Measurements from ENCODE around the gene ADAMTSL3.

Gene ADAMTSL3

DNA sequence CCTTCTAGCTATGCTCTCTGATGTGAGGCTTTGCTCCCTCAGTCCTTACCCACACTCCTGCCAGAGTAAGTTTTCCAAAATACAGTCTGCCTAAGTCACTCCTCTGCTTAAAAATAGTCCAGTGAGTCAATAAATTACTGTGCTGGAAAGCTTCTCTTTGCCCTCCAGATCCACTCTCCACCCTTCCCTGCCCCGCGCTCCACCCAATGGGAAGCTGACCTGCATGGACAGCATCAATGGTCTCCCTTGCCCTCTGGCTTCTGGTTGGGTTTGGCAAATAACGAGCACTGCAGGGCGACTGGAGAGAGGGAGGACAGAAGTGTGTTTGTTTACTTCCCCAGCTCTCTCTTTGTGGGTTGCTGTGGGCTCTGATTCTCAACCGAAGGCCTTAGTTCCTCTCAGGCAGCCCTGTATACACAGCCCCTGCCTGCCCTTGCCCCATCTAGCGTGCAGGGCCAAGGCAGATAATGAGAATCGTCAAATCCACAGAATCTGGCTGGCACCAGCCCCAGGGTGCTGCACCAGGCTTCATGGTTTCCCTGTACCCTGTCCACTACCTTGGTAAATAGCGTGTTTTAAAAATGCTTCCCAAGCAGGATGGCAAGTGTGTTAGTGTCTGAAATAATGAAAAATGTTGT, 110.4 kb downstream of the ADAMTSL3 start:
- DNase-seq: no peak

DNA sequence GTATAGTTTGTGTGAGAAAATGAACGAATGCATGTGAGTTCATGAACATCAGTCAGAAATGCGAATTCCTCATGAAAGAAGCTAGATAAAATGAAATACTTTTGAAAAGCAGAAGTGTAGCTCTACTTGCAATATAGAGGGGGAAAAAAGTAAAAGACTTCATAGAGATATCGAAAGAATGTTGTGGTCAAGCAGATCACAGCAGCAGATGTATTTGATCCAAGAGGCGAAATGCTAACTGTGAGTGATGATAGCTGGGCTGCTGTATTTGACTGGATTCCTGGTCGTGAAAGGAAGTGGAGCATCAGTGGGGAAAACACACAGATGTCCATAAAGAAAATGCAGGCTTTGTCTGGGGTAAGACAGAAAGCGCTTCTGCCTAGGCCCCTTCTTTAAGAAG, 112.4 kb downstream of the ADAMTSL3 start:
- no peak for DNase-seq

DNA sequence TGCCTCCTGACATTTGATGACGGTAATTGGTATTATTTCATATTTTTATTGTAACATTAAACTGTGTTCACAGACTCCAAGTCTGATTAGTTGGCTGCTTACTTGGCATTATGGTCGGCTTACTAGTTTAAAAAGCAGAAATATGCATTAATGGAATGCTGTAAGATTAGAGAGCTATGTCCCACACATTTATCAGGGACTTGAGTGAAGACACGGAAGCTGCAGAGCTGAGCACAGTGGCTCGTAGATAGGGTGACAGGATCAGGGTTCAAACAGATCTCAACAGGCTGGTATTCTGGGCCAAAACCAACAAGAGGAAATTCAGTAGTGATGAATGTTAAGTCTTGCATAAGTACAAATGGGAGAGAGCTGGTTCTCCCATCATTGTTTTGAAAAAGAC, 113.8 kb downstream of the ADAMTSL3 start:
- DNase-seq: no peak

DNA sequence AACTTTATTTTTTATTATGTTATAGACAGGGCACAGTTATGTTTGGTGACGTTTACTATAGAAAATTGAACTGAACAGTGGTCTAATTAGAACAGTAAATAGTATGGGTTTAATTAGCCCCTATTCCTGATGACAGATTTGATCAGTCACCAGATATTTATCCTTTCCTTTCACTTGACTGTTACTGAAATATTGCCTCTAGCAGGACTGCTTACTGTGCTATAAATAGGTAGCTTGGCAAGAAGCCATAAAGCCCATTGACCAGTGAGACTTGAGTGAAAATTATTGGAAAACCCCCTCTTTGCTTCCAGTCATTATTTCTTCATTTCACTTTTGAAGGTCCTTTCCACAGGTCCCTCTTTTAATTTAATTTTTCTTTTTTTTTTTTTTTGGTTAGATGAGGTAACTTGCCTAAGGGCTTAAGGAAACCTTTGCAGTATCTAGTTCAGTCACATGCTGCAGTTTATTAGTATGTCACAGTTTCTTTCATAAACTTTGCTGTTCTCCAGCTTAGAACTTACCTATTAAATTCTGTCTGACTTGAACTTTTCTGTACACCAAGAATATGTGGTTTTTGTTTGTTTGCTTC, 115.6 kb downstream of the ADAMTSL3 start:
- no peak for DNase-seq

DNA sequence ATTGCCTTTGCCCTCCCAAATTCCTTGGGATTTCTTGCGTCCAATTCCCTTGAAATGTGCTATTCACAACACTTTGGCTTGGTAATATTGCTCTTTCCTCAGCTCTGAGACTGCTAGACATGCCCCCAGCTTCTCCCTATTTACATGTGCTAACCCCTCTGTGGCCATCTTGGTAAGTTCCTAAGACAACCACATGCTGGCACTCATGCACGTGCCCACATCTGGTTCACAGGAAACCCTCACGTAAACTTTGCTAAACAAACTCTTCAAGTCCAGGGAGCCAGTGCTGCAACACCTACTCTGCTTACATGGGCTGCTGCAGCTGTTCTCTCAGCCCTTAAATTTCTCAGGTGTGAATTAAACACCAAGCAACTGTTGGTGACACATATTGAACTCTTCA, 121.8 kb downstream of the ADAMTSL3 start:
- DNase-seq: no peak

DNA sequence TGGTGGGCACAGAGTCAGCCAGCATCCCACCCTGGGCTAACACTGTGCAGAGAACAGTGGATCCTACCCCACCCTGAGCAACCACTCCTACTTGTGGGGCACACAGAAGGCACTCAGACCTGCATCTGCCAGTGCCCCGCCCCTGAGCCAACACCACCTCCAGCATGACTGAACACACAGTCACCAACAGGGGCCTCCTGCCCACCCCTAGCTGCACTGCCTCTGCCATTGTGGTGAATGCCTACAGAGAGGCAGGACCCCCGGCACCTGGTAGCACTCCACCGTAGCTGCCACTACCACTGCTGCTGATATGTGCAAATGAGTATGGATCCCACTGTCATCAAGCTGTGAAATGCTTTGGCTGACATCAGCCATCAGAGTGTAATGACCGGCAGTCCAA, 123.1 kb downstream of the ADAMTSL3 start:
- DNase-seq: no peak

DNA sequence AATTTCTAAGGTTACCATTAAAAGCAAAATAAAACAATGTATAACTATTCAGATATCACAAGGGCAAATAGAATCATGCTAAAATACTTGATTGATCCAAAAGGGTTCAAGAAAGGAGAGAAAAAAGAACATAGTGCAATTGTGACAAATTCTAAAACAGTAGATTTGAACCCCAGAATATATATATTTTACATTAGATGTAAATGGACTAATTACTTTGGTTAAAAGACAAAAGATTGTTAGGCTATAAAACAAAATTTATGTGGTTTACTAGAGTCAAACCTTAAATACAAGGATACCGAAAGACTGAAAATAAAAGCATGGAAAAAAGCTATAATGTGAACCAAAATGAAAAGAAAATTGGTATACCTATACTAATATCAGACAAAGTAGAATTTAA, 129.3 kb downstream of the ADAMTSL3 start:
- no peak for DNase-seq

DNA sequence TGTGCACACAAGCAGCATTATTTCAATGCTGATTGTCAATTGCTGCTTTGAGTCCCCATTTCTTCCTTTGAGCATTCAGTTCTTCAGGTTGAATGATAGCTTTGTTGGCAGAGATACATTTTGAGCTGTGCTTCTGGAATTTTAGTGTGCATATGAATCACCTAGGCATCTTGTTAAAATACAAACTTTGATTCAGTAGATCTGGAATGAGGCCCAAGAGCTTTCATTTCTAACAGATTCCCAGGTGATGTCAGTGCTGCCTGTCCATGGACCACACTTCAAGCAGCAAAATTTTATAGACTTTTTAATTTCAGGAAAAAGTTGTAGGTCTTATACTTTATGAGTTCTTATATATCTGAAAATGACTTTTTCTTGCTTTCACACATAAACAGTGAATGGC, 131.1 kb downstream of the ADAMTSL3 start:
- DNase-seq: no peak

DNA sequence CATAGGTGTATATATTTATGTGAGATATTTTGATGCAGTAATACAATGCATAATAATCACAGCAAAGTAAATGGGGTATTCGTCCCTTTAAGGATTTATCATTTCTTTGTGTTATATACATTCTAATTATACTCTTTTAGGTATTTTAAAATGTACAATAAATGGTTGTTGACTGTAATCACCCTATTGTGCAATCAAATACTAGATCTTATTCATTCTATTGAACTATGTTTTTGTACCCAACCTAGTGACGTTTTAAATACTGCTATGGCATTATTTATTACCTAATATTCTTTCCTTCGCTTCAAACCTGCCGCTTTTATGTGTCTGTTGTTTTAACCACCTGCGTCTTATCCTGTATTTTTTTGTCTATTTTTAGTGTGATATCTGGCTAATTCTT, 132.4 kb downstream of the ADAMTSL3 start:
- DNase-seq: no peak

DNA sequence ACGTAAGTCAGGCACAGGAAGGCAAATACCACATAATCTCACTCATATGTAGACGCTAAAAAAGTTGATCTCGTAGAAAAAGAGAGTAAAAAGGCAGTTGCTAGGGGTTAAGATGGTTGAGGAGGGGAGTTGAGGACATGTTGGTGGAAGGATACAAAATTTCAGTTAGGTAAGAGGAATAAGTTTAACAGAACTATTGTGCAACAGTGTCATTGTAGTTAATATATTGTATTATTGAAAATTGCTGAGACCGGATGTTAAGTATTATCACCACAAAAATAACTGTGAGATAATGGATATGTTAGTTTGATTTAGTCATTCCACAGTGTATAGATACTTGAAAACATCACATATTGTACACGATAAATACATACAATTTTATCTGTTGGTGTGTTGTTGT, 139.1 kb downstream of the ADAMTSL3 start:
- DNase-seq: no peak

DNA sequence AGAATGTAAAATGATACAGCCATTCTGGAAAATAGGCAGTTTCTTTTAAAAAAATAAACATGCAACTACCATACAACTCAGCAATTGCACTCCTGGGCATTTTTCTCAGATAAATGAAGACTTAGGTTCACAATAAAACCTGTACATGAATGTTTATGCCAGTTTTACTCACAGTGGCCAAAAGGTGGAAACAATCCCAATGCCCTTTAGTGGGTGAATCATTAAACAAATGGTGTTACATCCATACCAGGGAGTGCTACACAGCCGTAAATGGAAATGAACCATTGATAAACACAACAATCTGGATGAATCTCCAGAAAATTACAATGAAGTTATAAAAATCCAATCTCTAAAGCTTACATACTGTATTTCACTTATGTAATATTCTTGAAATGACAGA, 140.3 kb downstream of the ADAMTSL3 start:
- DNase-seq: no peak

DNA sequence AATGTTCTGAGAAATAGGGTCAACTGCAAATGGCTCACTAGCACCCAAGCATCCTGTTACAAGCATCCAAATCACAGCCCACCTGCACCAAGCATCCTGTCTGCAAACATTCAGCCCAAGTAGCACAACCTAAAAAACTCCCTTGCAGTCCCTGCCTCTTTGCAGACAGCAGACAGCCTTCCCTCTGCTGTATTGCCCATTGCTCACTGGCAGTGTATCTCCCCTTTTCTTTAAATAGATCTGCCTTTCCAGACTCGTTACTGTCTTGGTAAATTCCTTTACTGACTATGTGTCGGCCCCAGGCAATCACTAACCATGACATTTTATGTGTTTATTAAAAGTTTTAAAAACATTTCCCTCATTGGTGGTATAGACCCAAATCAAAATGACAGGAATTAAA, 155.4 kb downstream of the ADAMTSL3 start:
- no peak for DNase-seq

DNA sequence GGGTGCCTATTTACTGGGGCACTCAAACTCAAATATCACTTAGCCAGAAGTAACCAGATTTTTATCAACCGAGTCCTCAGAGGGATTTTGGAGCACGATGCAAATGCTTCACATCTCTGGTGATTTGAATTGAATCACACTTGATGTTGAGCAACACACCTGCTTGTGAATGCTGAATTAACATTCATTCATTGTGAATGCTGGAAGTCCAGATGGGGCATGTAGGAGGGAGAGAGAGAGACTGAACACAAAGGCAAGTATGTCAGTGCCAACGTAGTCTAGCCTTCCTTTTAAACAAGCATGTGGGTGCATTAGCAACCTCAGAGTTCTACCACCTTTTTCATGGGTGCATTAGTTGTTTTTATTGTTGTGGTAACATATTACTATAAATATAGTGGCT, 156.2 kb downstream of the ADAMTSL3 start:
- DNase-seq: no peak

DNA sequence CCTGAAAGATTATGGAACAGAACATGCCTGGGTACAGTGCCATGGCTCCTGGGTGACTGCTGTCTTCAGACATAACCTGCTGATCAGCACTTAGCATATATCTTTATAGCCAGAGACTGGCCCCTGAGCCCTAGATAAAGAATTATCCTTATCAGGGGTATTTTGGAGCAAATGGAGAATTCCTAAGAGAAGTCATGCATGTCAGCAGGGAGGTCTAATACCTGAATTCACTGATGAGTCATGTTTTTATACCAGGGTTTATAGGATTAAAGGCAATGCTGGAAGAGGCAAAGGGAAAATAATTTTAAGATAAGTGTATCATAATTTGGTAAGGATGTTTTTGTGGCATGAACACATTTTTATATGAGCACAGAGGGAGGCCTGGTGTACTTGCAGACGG, 159.8 kb downstream of the ADAMTSL3 start:
- no peak for DNase-seq

DNA sequence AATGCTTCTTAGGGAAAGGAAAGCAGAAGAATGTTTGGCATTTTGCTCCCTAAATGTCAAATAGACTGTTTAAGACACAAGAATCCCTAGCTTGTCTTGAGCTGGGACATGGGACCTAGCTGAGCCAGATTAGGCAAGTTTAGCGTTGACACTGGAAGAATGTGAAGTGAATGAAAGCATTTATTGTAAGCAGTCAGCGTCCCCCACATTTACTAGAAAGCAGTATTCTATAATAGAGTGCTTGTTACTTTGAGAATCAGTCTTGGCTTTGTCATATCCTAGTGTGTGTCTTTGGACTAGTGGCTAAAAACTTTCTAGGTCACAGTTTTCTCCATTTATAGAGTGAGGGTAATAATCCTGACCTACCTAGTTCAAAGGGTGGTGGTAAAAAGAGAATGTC, 161.6 kb downstream of the ADAMTSL3 start:
- no peak for DNase-seq

DNA sequence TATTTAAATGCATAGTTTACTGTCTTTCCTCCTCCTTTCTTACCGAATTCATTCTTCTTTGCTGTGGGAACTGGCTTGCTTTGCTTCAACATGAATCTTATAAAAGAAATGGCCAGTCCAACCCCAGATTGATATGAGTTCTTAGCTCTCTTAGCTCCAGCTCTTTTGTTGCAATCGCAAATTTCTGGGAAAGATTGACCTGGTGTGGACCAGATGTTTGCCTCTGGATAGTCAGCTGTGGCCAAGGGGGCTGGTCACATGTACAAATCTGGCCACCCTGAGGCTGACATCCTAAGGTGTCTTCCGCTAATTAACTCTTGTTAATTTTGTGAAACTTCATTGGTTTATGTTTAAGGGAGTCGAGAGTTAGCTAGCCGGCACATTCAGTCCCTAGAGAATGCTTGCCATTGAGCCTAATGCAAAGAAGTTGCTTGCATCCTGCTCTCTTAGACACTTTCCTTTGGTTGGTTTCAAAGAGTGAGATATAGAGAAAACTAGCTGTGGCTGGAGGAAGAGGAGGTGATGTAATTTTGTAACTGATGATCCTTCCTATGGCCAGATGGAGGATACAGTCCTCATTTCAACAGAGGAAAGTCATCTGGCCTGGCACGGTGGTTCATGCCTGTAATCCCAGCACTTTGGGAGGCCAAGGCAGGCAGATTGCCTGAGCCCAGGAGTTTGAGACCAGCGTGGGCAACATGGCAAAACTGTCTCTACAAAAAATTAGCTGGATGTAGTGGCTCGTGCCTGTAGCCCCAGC, 162.4 kb downstream of the ADAMTSL3 start:
- no peak for DNase-seq

DNA sequence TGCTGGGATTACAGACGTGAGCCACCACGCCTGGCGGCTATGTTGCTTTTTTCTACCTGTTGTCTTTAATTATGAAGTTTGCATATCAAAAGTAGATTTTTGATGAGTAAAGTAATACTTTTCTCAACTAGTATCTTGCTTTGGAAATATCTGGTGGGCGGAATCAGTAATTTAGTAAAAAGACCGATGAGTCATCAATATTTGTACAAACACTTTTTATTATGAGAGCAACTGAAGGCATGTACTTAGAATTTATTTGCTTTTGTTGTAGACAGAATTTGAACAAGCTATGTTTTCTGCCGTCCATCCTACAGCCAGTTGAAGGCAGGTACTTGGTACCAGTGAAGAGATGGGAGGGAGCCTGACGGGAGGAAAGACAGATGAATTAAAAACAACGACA, 164.7 kb downstream of the ADAMTSL3 start:
- DNase-seq: no peak

DNA sequence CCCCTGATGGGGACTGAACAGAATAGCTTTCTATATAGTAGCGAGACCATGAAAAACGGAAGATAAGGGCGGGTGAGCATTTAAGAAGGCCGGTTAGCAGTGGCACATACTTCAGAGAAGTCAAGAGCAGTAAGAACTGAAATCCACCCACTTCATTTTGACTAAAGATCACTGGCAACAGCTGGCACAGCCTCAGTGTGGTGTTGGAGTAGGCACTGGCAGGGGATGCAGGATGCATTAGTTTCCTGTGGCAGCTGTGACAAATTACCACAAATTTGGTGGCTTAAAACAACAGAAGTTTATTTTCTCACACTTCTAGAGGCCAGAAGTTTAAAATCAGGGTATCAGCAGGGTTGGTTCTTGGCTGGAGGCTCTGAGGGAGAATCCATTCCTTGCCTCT, 176.5 kb downstream of the ADAMTSL3 start:
- DNase-seq: no peak

DNA sequence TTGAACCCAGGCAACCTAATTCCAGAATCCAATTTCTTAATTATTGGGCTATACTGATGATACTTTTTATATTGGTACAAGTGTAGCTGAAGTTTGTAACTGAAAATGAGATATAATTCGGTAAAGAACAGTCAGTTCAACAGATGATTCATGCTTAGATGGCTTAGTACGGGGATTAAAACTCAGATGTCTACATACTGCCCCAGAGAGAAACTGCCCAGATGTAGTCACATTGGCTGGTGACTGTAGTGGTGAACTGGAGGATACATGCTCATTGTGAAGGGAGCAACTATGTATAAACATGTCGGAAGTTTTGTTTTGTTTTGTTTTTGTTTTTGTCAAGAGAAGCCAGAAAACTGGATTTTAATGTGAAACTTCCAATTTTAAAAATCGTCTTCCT, 179.6 kb downstream of the ADAMTSL3 start:
- no peak for DNase-seq

DNA sequence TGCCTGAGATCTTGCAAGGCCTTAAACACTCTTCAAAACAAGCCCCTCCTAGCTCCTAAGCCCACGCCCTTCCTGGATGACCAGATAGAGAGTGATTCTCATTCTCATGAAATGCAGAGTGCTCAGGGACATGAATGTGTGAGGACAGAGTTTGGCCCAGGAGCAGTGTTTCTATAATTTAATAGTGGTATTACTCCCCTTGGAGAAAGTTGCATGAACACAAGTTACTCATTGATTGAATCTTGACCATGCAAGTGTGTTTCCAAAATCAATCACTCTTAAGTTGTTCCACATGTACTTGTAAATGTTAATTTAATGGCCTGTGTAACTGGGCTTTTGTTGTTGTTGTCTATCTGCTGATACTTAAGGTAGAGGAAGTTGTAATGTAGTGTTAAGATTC, 181.6 kb downstream of the ADAMTSL3 start:
- DNase-seq: no peak

DNA sequence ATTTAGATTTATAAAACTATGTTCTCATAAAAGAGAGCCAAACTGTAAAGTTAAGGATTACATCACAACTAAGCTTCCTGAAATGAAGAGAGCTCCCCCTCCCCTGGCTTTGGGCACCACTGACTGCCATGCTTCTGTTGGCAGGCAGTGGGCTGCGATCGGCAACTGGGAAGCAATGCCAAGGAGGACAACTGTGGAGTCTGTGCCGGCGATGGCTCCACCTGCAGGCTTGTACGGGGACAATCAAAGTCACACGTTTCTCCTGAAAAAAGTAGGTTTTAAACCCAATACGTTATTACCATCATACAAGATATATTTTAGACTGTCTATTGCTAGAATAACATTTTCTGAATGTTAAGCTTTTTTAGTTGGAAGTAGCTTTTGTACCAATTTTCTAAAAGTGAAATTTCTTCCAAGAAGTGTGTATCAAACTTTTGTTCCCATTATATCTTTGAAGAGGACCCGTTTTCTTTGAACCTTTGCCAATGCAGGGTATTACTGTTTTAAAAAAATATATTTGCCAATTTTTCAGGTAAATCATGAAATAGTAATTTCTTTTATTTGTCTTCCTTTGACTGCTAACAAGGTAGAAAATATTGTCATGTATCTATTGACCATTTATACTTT, 184.1 kb downstream of the ADAMTSL3 start:
- DNase-seq: no peak

DNA sequence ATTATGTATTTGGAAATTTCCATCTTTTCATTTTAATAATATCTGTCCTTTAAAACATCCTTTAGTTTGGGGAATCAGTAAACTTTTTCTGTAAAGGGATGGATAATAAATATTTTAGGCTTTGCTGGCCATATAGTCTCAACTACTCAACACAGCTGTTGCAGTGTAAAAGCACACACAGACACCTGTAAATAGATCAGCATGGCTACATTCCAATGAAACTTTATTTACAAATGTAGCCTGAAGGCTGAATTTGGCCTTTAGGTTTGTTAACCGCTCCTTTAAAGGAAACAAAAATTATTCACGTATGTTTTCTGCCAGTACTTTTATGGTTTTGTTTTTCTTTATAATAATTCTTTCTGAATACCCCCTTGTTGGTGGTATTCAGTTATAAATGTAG, 184.8 kb downstream of the ADAMTSL3 start:
- DNase-seq: no peak

DNA sequence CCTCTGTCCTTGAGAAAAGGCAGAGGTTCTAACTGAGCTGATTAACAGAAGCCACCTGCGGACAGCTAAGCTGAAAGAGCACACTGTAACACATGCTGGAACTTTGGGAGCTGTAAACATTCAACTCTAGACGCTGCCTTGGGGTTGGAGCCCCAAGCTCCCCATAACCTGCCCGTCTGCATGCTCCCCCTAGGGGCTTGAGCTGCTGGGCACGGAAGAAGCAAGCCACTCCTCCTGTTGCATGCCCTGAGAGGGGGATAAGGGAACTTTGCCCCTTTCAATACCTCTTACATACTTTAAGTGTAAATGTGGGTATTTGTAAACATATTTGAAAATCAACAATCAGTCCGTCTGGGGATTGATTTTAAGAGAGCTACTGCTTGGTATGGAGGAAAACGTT, 188.4 kb downstream of the ADAMTSL3 start:
- DNase-seq: no peak

DNA sequence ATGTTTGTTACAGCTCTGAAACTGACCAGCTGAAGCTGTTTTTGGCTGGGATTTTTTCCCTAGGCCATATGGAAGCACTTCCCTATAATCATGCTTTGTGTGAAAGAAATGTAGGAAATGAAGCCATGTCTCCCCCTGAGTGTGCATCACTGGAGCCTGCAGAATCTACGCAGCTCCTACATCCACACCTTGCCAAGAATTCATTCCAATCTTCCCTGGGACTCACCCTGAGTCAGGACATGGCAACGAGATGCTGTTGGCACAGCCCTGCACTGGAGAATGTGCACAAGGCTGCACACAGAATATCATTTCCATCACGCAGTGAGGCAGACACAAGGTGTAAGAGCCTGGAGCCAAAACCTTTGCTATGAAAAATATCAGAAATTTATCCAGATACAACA, 189.5 kb downstream of the ADAMTSL3 start:
- no peak for DNase-seq

Measured in NCI-H2171 (cell line).